ENCODE measurements around the gene TSPAN32. TPM values are rescaled to one million over a fixed set of nuclear protein-coding genes. Genes with fewer than 3 reads are reported as not detected.

The TSPAN32 gene, protein sequence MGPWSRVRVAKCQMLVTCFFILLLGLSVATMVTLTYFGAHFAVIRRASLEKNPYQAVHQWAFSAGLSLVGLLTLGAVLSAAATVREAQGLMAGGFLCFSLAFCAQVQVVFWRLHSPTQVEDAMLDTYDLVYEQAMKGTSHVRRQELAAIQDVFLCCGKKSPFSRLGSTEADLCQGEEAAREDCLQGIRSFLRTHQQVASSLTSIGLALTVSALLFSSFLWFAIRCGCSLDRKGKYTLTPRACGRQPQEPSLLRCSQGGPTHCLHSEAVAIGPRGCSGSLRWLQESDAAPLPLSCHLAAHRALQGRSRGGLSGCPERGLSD
- 12.5 TPM for total RNA-seq
- long read RNA-seq, partial matches to known transcripts: 4 of 22 reads
- long read RNA-seq, other reads (novel, unspliced or antisense): 14 of 22 reads

DNA sequence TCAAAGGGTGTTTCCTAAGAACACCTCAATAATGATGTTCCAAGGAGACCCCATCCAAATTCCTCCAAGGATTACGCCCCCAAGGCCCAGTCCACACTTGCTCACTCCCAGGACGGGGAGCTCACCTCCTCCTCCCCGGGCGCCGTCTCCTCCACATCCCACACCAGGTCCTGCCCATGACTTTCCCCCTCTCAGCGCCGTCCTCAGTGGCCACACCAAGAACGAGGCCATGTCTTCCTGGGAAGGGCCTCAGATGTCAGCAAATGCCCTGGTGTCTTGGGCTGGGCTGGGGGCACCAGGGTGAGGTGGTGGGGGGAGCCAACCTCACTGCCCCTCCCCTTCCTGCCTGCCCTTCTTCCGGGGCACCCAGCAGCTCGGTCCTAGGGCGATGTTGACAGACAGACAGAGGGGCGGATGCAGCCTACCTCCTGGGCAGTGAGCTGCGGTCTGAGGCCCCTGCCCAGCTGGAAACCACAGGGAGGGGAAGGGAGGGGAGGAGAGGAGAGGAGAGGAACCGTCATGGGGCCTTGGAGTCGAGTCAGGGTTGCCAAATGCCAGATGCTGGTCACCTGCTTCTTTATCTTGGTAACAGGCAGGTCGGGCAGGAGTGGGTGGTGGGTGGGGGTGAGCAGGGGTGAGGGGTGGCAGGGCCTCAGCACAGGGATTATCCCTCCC lies at the start of gene TSPAN32, which contains the start of gene C11orf21:
TSPAN32 (plus strand) TSS at position 383 of the 675 bp plus-strand sequence; CDS start at position 520, 137 bp downstream.
C11orf21 (minus strand) TSS at position 288 of the 675 bp plus-strand sequence; CDS start at position 178, 110 bp downstream.
- H3K4me3 ChIP-seq: peak within 1 kb of the TSS; percentile 47

DNA sequence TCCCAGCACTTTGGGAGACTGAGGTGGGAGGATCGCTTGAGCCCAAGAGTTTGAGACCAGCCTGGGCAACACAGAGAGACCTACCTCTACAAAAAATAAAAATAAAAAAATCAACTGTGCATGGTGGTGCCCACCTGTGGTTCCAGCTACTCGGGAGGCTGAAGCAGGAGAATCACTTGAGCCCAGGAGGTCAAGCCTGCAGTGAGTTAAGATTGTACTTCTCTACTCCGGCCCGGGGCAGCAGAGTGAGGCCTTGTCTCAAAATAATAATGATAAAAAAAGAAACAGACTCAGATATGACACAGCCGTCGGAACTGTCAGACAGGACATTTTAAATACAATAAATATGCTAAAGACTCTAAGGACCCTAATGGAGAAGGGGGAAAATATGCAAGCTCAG lies 49.8 kb upstream of the TSPAN32 start:
- no peak overlapping the region for H3K27ac ChIP-seq
- H3K4me1 ChIP-seq: no peaks in the 10 kb centered on the region
- ATAC-seq (no peak), DNase-seq (no peak)
- TF ChIP-seq, protein P1, sequence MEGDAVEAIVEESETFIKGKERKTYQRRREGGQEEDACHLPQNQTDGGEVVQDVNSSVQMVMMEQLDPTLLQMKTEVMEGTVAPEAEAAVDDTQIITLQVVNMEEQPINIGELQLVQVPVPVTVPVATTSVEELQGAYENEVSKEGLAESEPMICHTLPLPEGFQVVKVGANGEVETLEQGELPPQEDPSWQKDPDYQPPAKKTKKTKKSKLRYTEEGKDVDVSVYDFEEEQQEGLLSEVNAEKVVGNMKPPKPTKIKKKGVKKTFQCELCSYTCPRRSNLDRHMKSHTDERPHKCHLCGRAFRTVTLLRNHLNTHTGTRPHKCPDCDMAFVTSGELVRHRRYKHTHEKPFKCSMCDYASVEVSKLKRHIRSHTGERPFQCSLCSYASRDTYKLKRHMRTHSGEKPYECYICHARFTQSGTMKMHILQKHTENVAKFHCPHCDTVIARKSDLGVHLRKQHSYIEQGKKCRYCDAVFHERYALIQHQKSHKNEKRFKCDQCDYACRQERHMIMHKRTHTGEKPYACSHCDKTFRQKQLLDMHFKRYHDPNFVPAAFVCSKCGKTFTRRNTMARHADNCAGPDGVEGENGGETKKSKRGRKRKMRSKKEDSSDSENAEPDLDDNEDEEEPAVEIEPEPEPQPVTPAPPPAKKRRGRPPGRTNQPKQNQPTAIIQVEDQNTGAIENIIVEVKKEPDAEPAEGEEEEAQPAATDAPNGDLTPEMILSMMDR (IDR thresholded peaks at IDR 0.05): no peak
- H3K4me3 ChIP-seq: no peak overlapping the region
- intact Hi-C loops (cut with DNase I): no loop called here
- no peaks in the 10 kb centered on the region for H3K27me3 ChIP-seq (ENCODE audit: low read depth)
- no peaks in the 10 kb centered on the region for H3K9me3 ChIP-seq
- H3K36me3 ChIP-seq: no peaks in the 10 kb centered on the region

More for the DNA sequence above, at the start of gene TSPAN32, which contains the start of gene C11orf21:
- H3K9me3 ChIP-seq: no peaks in the 10 kb centered on the region
- peak; percentile 82 for DNase-seq
- peak; percentile 51 to 64 for ATAC-seq
- no peaks in the 10 kb centered on the region for H3K36me3 ChIP-seq
- no peaks in the 10 kb centered on the region for H3K27me3 ChIP-seq (ENCODE audit: low read depth)
- TF ChIP-seq, protein P1 (IDR thresholded peaks at IDR 0.05): no peak
- peaks cover 48% of the 10 kb centered on the region for H3K4me1 ChIP-seq
- H3K27ac ChIP-seq: peak within 1 kb of the TSS; percentile 78
- intact Hi-C loops (cut with DNase I): loop anchor here (10.0 kb wide), 1 partner anchor 123 kb away; no protein-coding TSS in a partner anchor

DNA sequence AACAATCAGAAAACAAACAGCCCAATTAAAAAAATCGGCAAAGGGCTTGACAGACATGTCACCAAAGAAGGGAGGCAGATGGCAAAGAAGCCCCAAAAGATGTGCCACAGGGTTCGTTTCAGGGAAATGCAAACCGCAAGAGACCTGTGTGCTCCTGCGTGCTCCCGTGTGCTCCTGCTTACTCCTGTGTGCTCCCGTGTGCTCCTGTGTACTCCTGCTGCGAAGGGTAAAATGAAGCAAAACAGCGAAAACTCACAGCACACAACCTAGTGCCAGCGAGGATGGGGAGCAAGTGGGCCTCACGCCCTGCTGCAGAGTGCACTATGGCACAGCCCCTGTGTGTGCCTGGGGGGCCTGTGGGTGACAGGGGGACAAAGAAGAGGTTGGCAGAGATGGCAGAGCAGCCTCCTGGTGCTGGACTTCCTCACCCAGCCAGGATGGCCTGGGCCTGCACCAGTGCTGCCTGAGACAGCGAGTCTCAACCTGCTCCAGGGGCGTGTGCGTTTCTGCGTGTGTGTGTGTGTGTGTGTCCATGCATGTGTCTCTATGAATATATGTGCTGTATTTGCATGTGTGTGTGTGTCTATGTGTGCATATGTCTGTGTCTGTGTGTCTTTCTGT lies 45.4 kb upstream of the TSPAN32 start:
- Histone ChIP-seq H3K36me3 (no peaks in the 10 kb centered on the region), H3K9me3 (no peaks in the 10 kb centered on the region), H3K4me3 (no peak overlapping the region), H3K4me1 (no peaks in the 10 kb centered on the region), H3K27ac (no peak overlapping the region), H3K27me3 (ENCODE audit: low read depth) (no peaks in the 10 kb centered on the region)
- intact Hi-C loops (cut with DNase I): no loop called here
- DNase-seq: no peak
- ATAC-seq: no peak
- TF ChIP-seq, protein P1 (IDR thresholded peaks at IDR 0.05): no peak

DNA sequence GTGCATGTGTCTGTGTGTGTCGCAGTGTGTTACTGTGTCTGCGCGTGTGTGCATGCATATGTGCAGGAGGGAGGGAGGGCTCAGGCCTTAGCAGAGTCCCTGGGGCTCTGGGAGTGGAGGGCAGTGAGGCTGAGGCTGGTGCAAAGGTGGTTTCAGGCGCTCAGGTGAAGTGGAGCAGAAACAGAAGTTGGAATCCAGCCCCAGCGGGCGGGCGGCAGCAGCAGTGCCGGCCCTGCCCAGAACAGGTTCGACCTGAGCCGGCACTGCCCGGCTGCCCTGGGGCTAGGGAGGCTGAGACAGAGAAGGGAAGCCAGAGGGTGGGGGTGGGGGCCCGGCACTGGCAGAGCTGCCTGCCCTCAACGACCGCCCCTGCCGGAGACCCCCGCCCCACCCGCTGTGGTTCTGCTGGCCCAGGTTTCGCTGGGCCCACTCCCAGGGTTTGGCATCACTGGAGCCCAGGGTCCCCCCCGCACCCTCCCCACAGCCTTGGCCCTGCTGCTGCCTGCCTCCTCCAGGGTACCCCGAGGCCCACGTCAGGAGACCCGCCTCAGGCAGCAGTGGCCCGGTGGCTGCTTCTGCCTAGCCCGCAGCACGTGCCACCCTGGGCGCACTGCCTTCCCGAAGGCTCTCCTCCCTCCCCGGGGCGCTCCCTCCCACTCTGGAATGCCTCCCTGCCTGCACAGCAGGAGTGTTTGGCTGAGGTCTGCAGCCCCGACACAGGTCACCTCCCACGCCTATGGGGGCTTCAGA lies 44.7 kb upstream of the TSPAN32 start:
- DNase-seq: peak; percentile 53
- TF ChIP-seq, protein P1 (IDR thresholded peaks at IDR 0.05): no peak
- H3K36me3 ChIP-seq: no peaks in the 10 kb centered on the region
- no peaks in the 10 kb centered on the region for H3K9me3 ChIP-seq
- ATAC-seq: peak in 1 of 2 donors; percentile 26
- intact Hi-C loops (cut with DNase I): no loop called here
- H3K4me3 ChIP-seq: no peak overlapping the region
- H3K27ac ChIP-seq: no peak overlapping the region
- H3K4me1 ChIP-seq: no peaks in the 10 kb centered on the region
- H3K27me3 ChIP-seq (ENCODE audit: low read depth): no peaks in the 10 kb centered on the region
